ENCODE results near the gene BLOC1S3.

Gene BLOC1S3

GRCh38 chr19:45178262-45179071, at the start of gene BLOC1S3:
BLOC1S3 (plus strand) TSS chr19:45178784; CDS start chr19:45179297, 513 bp downstream.
- DNase-seq (ENCODE audit: low spot score), result peak; percentile 100

- DNase-seq (ENCODE audit: low spot score), result no peak
These were observed 49.8 kb upstream of the BLOC1S3 start for GRCh38 chr19:45128806-45129205.

GRCh38 chr19:45130236-45130635, 48.3 kb upstream of the BLOC1S3 start:
- DNase-seq (ENCODE audit: low spot score), result no peak

- DNase-seq (ENCODE audit: low spot score), result no peak
These were observed 47.5 kb upstream of the BLOC1S3 start for GRCh38 chr19:45130888-45131615.

GRCh38 chr19:45133661-45134060, 44.9 kb upstream of the BLOC1S3 start:
- no peak for DNase-seq (ENCODE audit: low spot score)

- DNase-seq (ENCODE audit: low spot score), result no peak
These were observed 43.3 kb upstream of the BLOC1S3 start for GRCh38 chr19:45135176-45135885.

- no peak for DNase-seq (ENCODE audit: low spot score)
These were observed 41.9 kb upstream of the BLOC1S3 start for GRCh38 chr19:45136507-45137178.

- no peak for DNase-seq (ENCODE audit: low spot score)
These were observed 41.3 kb upstream of the BLOC1S3 start for GRCh38 chr19:45137179-45137761.

GRCh38 chr19:45138303-45138751, 40.3 kb upstream of the BLOC1S3 start:
- DNase-seq (ENCODE audit: low spot score), result no peak

GRCh38 chr19:45139286-45140143, 39.1 kb upstream of the BLOC1S3 start:
- no peak for DNase-seq (ENCODE audit: low spot score)

GRCh38 chr19:45140144-45140503, 38.5 kb upstream of the BLOC1S3 start:
- DNase-seq (ENCODE audit: low spot score), result no peak

GRCh38 chr19:45140533-45140932, 38.1 kb upstream of the BLOC1S3 start:
- no peak for DNase-seq (ENCODE audit: low spot score)

GRCh38 chr19:45141203-45141900, 37.2 kb upstream of the BLOC1S3 start:
- no peak for DNase-seq (ENCODE audit: low spot score)

GRCh38 chr19:45142016-45142725, 36.4 kb upstream of the BLOC1S3 start:
- DNase-seq (ENCODE audit: low spot score), result no peak

GRCh38 chr19:45142726-45143110, 35.9 kb upstream of the BLOC1S3 start:
- DNase-seq (ENCODE audit: low spot score), result no peak

GRCh38 chr19:45144431-45145269, 33.9 kb upstream of the BLOC1S3 start:
- no peak for DNase-seq (ENCODE audit: low spot score)

GRCh38 chr19:45145270-45146189, 33.1 kb upstream of the BLOC1S3 start:
- no peak for DNase-seq (ENCODE audit: low spot score)
